Common myeloid progenitor, CD34-positive (primary cell): ENCODE data around the gene AUTS2.

Experiments used
- CTCF ChIA-PET: fragments of 350-600 bp; sonication (Branson Sonifier 250); formaldehyde crosslinking; loops from one replicate; lab custom pipeline; 2021; ENCODE audit warnings: antibody characterized with exemption; lab: Charles Lee
- POLR2A ChIA-PET: fragments of 350-600 bp; sonication (Branson Sonifier 250); formaldehyde crosslinking; loops from one replicate; lab custom pipeline; 2021; ENCODE audit warnings: antibody characterized with exemption; lab: Charles Lee
- DNase-seq, 3 donors: peaks; one replicate each; pipeline versions ENCODE4 v3.0.0 to v3.0.0-alpha.2; 2013
- H3K27ac ChIP-seq, 2 experiments: 1 replicate in 1 of 2; 2 replicates in 1 of 2; pipeline ENCODE4 v1.7.0; 2013; ENCODE audit warnings: inconsistent platforms in 2 of 2, low read length in 2 of 2, mild to moderate bottlenecking in 2 of 2, low read depth in 1 of 2, moderate library complexity in 1 of 2; ENCODE audit not compliant: severe bottlenecking in 2 of 2, insufficient read depth in 1 of 2, poor library complexity in 1 of 2
- H3K27me3 ChIP-seq, 5 experiments: replicated peaks in 2 of 5; 1 replicate in 3 of 5; 2 replicates in 2 of 5; pipeline versions ENCODE4 v1.6.1 to v1.7.0; 2013; ENCODE audit warnings: low read length in 4 of 5, mild to moderate bottlenecking in 2 of 5, moderate library complexity in 2 of 5, inconsistent platforms in 1 of 5; ENCODE audit not compliant: insufficient read depth in 5 of 5, control insufficient read depth in 4 of 5
- H3K36me3 ChIP-seq, 4 experiments: 1 replicate in 2 of 4; 2 replicates in 2 of 4; pipeline versions ENCODE4 v1.6.1 to v1.7.0; 2013; ENCODE audit warnings: low read length in 3 of 4, control low read depth in 1 of 4, mild to moderate bottlenecking in 1 of 4; ENCODE audit not compliant: control insufficient read depth in 4 of 4, insufficient read depth in 4 of 4
- H3K4me1 ChIP-seq, 4 experiments: 1 replicate in 3 of 4; 2 replicates in 1 of 4; pipeline versions ENCODE4 v1.6.1 to v1.7.1; 2013; ENCODE audit warnings: low read length in 3 of 4, mild to moderate bottlenecking in 3 of 4, control low read depth in 1 of 4, inconsistent platforms in 1 of 4, moderate library complexity in 1 of 4; ENCODE audit not compliant: control insufficient read depth in 4 of 4, insufficient read depth in 4 of 4; ENCODE audit errors: control extremely low read depth in 1 of 4
- H3K4me3 ChIP-seq, 7 experiments: 1 replicate in 4 of 7; 2 replicates in 3 of 7; pipeline versions ENCODE4 v1.5.1 to v1.7.0; 2013; ENCODE audit warnings: mild to moderate bottlenecking in 7 of 7, low read length in 6 of 7, moderate library complexity in 6 of 7, inconsistent platforms in 2 of 7, low read depth in 2 of 7, control low read depth in 1 of 7; ENCODE audit not compliant: insufficient read depth in 4 of 7, control insufficient read depth in 1 of 7; ENCODE audit errors: extremely low read depth in 1 of 7
- H3K9me3 ChIP-seq, 5 experiments: 1 replicate in 4 of 5; 2 replicates in 1 of 5; pipeline versions ENCODE4 v1.6.1 to v1.7.1; 2013; ENCODE audit warnings: low read length in 4 of 5, mild to moderate bottlenecking in 2 of 5, inconsistent platforms in 1 of 5, low read depth in 1 of 5, moderate library complexity in 1 of 5; ENCODE audit not compliant: control insufficient read depth in 4 of 5, insufficient read depth in 2 of 5; ENCODE audit errors: control extremely low read depth in 1 of 5
- WGBS: methylation state at CpG from one replicate; pipeline ENCODE4 v1.1.5; 2013; ENCODE audit not compliant: insufficient coverage; 5-methylcytosine and 5-hydroxymethylcytosine counted together

AUTS2 gene

GRCh38 chr7:70352088-70352487 is 753.8 kb downstream of the AUTS2 start:
- H3K27ac ChIP-seq = no peak overlapping the region
- 94% methylated on average over 3 of the region's 4 CpGs for WGBS
- H3K27me3 ChIP-seq = no peaks in the 10 kb centered on the region
- H3K4me3 ChIP-seq = no peak overlapping the region
- H3K4me1 ChIP-seq = no peaks in the 10 kb centered on the region
- POLR2A ChIA-PET = no interaction called here
- H3K9me3 ChIP-seq = no peaks in the 10 kb centered on the region
- H3K36me3 ChIP-seq = no peaks in the 10 kb centered on the region
- CTCF ChIA-PET = no interaction called here
- DNase-seq = no peak

GRCh38 chr7:70352906-70353305 is 754.6 kb downstream of the AUTS2 start:
- H3K36me3 ChIP-seq = no peaks in the 10 kb centered on the region
- H3K9me3 ChIP-seq = no peaks in the 10 kb centered on the region
- CTCF ChIA-PET = no interaction called here
- DNase-seq = no peak
- no peaks in the 10 kb centered on the region for H3K4me1 ChIP-seq
- H3K4me3 ChIP-seq = no peak overlapping the region
- no peak overlapping the region for H3K27ac ChIP-seq
- WGBS = 100% methylated on average over 1 of the region's 2 CpGs
- H3K27me3 ChIP-seq = no peaks in the 10 kb centered on the region
- POLR2A ChIA-PET = no interaction called here

- Histone ChIP-seq H3K9me3 (no peaks in the 10 kb centered on the region), H3K27me3 (no peaks in the 10 kb centered on the region), H3K4me3 (no peak overlapping the region), H3K36me3 (no peaks in the 10 kb centered on the region), H3K4me1 (no peaks in the 10 kb centered on the region), H3K27ac (no peak overlapping the region)
- 100% methylated on average over 1 of the region's 2 CpGs for WGBS
- ChIA-PET POLR2A (no interaction called here), CTCF (no interaction called here)
- no peak for DNase-seq
These were observed 755.2 kb downstream of the AUTS2 start for GRCh38 chr7:70353330-70353945.

GRCh38 chr7:70353946-70354335 is 755.7 kb downstream of the AUTS2 start:
- Histone ChIP-seq H3K4me1 (no peaks in the 10 kb centered on the region), H3K36me3 (no peaks in the 10 kb centered on the region), H3K27me3 (no peaks in the 10 kb centered on the region), H3K4me3 (no peak overlapping the region), H3K9me3 (no peaks in the 10 kb centered on the region), H3K27ac (no peak overlapping the region)
- whole genome bisulfite sequencing = 100% methylated on average over 2 of the region's 4 CpGs
- DNase-seq = no peak
- CTCF ChIA-PET = no interaction called here
- POLR2A ChIA-PET = no interaction called here

GRCh38 chr7:70354409-70355169 is 756.3 kb downstream of the AUTS2 start:
- 100% methylated on average over 4 of the region's 8 CpGs for WGBS
- H3K4me3 ChIP-seq = no peak overlapping the region
- no peak overlapping the region for H3K27ac ChIP-seq
- no peaks in the 10 kb centered on the region for H3K9me3 ChIP-seq
- no peaks in the 10 kb centered on the region for H3K27me3 ChIP-seq
- CTCF ChIA-PET = no interaction called here
- no peaks in the 10 kb centered on the region for H3K4me1 ChIP-seq
- H3K36me3 ChIP-seq = no peaks in the 10 kb centered on the region
- POLR2A ChIA-PET = no interaction called here
- DNase-seq = no peak

GRCh38 chr7:70355198-70356020 is 757.1 kb downstream of the AUTS2 start:
- Histone ChIP-seq H3K27me3 (no peaks in the 10 kb centered on the region), H3K4me1 (no peaks in the 10 kb centered on the region), H3K27ac (no peak overlapping the region), H3K9me3 (no peaks in the 10 kb centered on the region), H3K4me3 (no peak overlapping the region), H3K36me3 (no peaks in the 10 kb centered on the region)
- 96% methylated on average over 8 of the region's 10 CpGs for WGBS
- ChIA-PET CTCF (interaction anchor here (0.9 kb wide), 1 partner anchor 58 kb away, joined by 4 read pairs; no protein-coding TSS in a partner anchor), POLR2A (no interaction called here)
- no peak for DNase-seq
